DND-41 (cell line): ENCODE results near the gene GTF2IRD1.

Experiments used
- ATAC-seq: fragments of 200-7000 bp; cut with Tn5 transposase; 3 replicates; pipeline ENCODE4 v1.9.1; 2021; ENCODE audit warnings: low read depth; ENCODE audit not compliant: insufficient read depth
- DNase-seq: peaks from one replicate; pipeline ENCODE4 v3.0.0-alpha.2; 2020
- H2AFZ ChIP-seq: 2 replicates; pipeline ENCODE4 v1.6.0; 2012; ENCODE audit warnings: low read depth, low read length
- H3K27ac ChIP-seq: 2 replicates; pipeline ENCODE4 v1.5.1; 2012; ENCODE audit warnings: low read length, inconsistent platforms
- H3K27me3 ChIP-seq: fragments of 200-600 bp; sonication (generic); 2 replicates; pipeline ENCODE4 v1.6.0; 2012; ENCODE audit warnings: low read length, mild to moderate bottlenecking, inconsistent platforms; ENCODE audit not compliant: insufficient read depth, poor library complexity
- H3K36me3 ChIP-seq: 2 replicates; pipeline ENCODE4 v1.5.1; 2012; ENCODE audit warnings: low read length, inconsistent platforms; ENCODE audit not compliant: insufficient read depth
- H3K4me1 ChIP-seq: 2 replicates; pipeline ENCODE4 v1.5.1; 2012; ENCODE audit warnings: mild to moderate bottlenecking, low read length; ENCODE audit not compliant: insufficient read depth
- H3K4me2 ChIP-seq: 2 replicates; pipeline ENCODE4 v1.6.0; 2012; ENCODE audit warnings: mild to moderate bottlenecking, moderate library complexity, low read length, inconsistent platforms; ENCODE audit not compliant: insufficient read depth
- H3K4me3 ChIP-seq, 2 experiments: fragments of 200-600 bp in 1 of 2; shearing (Covaris generic) in 1 of 2; 2 replicates each; pipeline ENCODE4 v1.5.1; 2012 to 2016; ENCODE audit warnings: inconsistent platforms in 2 of 2, low read length in 2 of 2, mild to moderate bottlenecking in 2 of 2, low read depth in 1 of 2, moderate library complexity in 1 of 2
- H3K79me2 ChIP-seq: 2 replicates; pipeline ENCODE4 v1.6.0; 2012; ENCODE audit warnings: low read length, inconsistent platforms; ENCODE audit not compliant: insufficient read depth
- H3K9ac ChIP-seq: 2 replicates; pipeline ENCODE4 v1.6.0; 2012; ENCODE audit warnings: low read depth, mild to moderate bottlenecking, inconsistent platforms, low read length, moderate library complexity
- H3K9me3 ChIP-seq: 2 replicates; pipeline ENCODE4 v1.5.1; 2012; ENCODE audit warnings: low read length, moderate library complexity, mild to moderate bottlenecking, inconsistent platforms; ENCODE audit not compliant: insufficient read depth, severe bottlenecking
- H4K20me1 ChIP-seq: 2 replicates; pipeline ENCODE4 v1.6.0; 2012; ENCODE audit warnings: low read length; ENCODE audit not compliant: insufficient read depth
- EZH2 ChIP-seq: IDR thresholded peaks from 3 replicates; pipeline ENCODE4 v1.6.1; 2012; ENCODE audit warnings: borderline replicate concordance, low read depth, mild to moderate bottlenecking, moderate library complexity, low read length, inconsistent platforms; ENCODE audit not compliant: severe bottlenecking
- TF ChIP-seq, protein P1 (sequence below): IDR thresholded peaks from 2 replicates; pipeline ENCODE4 v1.5.1; 2012; ENCODE audit warnings: borderline replicate concordance, low read length, moderate library complexity, mild to moderate bottlenecking; ENCODE audit not compliant: poor library complexity, severe bottlenecking; ENCODE audit errors: extremely low read depth

The GTF2IRD1 gene

DNA sequence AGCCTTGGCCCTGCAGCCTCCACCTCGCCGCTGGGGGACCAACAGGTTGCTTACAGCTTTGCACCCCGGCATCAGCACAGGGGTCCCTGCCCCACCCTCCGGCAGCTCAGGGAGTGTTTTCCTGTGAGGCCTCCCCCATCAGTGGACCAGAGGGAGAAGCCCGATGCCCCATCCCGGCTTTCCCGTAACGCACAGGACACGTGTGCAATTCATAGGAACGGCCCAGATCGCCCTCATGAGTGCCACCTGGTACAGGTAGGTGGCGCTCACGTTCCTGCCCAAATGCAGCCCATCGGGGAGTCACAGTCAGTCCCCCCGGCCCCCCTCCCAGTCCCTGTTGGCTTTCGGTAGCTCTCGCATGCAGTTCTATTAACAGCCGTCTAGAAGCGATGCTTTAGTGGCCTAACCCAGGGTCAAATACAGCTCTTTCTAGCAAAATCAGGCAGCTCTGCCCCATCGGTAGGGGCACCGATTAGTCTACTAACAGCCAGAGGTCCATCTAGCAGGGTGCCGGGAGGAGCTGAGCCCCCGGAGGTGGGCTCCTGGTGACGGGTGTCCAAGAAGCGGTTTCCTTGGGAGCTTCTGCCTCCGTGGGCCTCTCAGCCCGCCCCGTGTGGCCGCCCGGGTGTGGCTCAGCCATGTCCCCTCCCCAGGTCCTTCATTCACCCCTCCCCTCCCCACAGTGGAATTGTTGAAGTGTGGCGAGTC lies 48.4 kb upstream of the GTF2IRD1 start:
- TF ChIP-seq EZH2, result no peak
- TF ChIP-seq, protein P1, sequence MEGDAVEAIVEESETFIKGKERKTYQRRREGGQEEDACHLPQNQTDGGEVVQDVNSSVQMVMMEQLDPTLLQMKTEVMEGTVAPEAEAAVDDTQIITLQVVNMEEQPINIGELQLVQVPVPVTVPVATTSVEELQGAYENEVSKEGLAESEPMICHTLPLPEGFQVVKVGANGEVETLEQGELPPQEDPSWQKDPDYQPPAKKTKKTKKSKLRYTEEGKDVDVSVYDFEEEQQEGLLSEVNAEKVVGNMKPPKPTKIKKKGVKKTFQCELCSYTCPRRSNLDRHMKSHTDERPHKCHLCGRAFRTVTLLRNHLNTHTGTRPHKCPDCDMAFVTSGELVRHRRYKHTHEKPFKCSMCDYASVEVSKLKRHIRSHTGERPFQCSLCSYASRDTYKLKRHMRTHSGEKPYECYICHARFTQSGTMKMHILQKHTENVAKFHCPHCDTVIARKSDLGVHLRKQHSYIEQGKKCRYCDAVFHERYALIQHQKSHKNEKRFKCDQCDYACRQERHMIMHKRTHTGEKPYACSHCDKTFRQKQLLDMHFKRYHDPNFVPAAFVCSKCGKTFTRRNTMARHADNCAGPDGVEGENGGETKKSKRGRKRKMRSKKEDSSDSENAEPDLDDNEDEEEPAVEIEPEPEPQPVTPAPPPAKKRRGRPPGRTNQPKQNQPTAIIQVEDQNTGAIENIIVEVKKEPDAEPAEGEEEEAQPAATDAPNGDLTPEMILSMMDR, result peak; percentile 51
- DNase-seq, result no peak

GRCh38 chr7:74405899-74406512 lies 47.7 kb upstream of the GTF2IRD1 start:
- ATAC-seq (no peak), DNase-seq (no peak)
- Histone ChIP-seq H3K4me2 (no peak overlapping the region), H3K9me3 (no peaks in the 10 kb centered on the region), H3K4me3 (no peak overlapping the region), H3K27me3 (no peaks in the 10 kb centered on the region), H4K20me1 (no peaks in the 10 kb centered on the region), H3K9ac (no peak overlapping the region), H3K79me2 (no peaks in the 10 kb centered on the region), H3K4me1 (no peaks in the 10 kb centered on the region), H3K27ac (no peak overlapping the region), H2AFZ (no peak overlapping the region), H3K36me3 (peaks cover 3% of the 10 kb centered on the region; the same call in 1 of the 2 replicates)
- TF ChIP-seq, protein P1, result no peak
- TF ChIP-seq EZH2, result no peak

More for the DNA sequence above, 48.4 kb upstream of the GTF2IRD1 start:
- H3K4me3 ChIP-seq, result no peak overlapping the region
- H3K4me2 ChIP-seq, result no peak overlapping the region
- no peaks in the 10 kb centered on the region for H3K79me2 ChIP-seq
- ATAC-seq, result 0 out of 3 replicates have a peak, but pooled peaks have one; percentile 25
- no peak overlapping the region for H2AFZ ChIP-seq
- H4K20me1 ChIP-seq, result no peaks in the 10 kb centered on the region
- peaks cover 5% of the 10 kb centered on the region for H3K36me3 ChIP-seq
- no peaks in the 10 kb centered on the region for H3K4me1 ChIP-seq
- H3K9me3 ChIP-seq, result no peaks in the 10 kb centered on the region
- H3K27ac ChIP-seq, result no peak overlapping the region
- no peaks in the 10 kb centered on the region for H3K27me3 ChIP-seq
- no peak overlapping the region for H3K9ac ChIP-seq

DNA sequence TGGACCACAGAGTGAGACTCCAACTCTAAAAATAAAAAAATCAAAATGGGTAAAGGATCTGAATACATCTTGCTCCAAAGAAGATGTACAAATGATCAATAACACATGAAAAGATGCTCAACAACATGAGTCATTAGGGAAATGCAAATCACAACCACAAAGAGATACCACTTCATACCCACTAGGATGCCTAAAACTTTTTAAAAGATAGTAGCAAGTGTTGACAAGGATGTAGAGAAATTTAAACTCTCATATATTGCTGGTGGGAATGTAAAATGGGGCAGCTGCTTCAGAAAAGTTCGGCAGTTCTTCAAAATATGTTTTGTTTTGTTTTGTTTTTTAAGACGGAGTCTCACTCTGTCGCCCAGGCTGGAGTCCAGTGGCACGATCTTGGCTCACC lies 45.7 kb upstream of the GTF2IRD1 start:
- H3K4me3 ChIP-seq, result no peak overlapping the region
- H3K36me3 ChIP-seq, result peaks cover 3% of the 10 kb centered on the region; the same call in 1 of the 2 replicates
- no peak overlapping the region for H3K27ac ChIP-seq
- no peaks in the 10 kb centered on the region for H3K27me3 ChIP-seq
- DNase-seq, result no peak
- H3K4me2 ChIP-seq, result no peak overlapping the region
- no peak overlapping the region for H3K9ac ChIP-seq
- H3K9me3 ChIP-seq, result no peaks in the 10 kb centered on the region
- H3K79me2 ChIP-seq, result no peaks in the 10 kb centered on the region
- H4K20me1 ChIP-seq, result no peaks in the 10 kb centered on the region
- no peak overlapping the region for H2AFZ ChIP-seq
- TF ChIP-seq, protein P1, result no peak
- TF ChIP-seq EZH2, result no peak
- no peaks in the 10 kb centered on the region for H3K4me1 ChIP-seq
- no peak for ATAC-seq
